SIG-M5 (cell line): ENCODE measurements around the gene PIM3.
A peak's percentile ranks its signal among the peaks of the same experiment; 100 is the strongest.

Experiments
- DNase-seq: peaks from one replicate; lab custom pipeline; 2025; lab: John Stamatoyannopoulos, UW

The PIM3 gene

GRCh38 chr22:49960159-49961004 is at the start of gene PIM3:
Gene PIM3, plus strand, starts transcription at chr22:49960772. Its CDS starts 176 bp downstream, at chr22:49960948.
- DNase-seq: peak; percentile 31

GRCh38 chr22:49911881-49912625 is 48.5 kb upstream of the PIM3 start:
- no peak for DNase-seq

- no peak for DNase-seq
Measured at GRCh38 chr22:49913026-49913425, 47.5 kb upstream of the PIM3 start.

- DNase-seq: no peak
Measured at GRCh38 chr22:49913446-49913845, 47.1 kb upstream of the PIM3 start.

DNA sequence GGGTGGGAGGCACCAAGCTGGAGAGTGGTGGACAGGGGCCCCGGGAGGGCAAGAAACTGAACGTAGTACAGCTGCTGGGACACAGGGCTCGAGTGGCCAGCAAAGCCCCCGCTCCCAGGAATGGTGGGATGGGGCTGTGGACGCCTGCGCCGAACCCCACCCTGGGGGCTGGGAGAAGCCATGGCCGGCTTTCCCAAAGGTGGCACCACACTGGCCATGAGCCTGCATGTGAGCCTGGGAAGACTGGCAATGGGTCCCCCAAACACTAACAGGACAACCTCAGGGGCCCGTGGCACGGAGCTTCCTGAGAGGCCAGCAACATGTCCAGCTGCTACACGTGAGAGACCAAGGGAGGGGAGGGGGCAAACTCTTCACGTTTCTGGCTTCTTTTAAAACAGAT is 46.3 kb upstream of the PIM3 start:
- DNase-seq: no peak

- no peak for DNase-seq
Measured at GRCh38 chr22:49915610-49916009, 45.0 kb upstream of the PIM3 start.

DNA sequence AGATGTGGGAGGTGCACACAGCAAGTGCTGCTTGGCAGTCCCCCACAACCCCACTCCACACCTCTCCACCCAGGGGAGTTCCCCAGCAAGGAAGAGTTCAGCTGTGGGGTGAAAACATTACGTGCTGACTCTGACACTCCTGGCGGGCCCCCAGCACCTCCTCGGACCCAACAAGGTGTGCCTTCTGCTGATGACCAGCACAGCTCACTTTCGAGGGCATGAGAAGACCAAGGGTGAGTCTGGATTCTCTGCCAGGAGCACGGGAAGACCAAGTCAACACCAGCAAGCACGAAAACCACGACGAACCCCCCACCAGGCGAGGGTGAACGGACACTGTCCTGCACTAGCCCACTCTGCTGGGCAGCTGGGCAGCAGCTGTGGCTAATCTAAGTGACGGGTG is 43.7 kb upstream of the PIM3 start:
- DNase-seq: no peak

DNA sequence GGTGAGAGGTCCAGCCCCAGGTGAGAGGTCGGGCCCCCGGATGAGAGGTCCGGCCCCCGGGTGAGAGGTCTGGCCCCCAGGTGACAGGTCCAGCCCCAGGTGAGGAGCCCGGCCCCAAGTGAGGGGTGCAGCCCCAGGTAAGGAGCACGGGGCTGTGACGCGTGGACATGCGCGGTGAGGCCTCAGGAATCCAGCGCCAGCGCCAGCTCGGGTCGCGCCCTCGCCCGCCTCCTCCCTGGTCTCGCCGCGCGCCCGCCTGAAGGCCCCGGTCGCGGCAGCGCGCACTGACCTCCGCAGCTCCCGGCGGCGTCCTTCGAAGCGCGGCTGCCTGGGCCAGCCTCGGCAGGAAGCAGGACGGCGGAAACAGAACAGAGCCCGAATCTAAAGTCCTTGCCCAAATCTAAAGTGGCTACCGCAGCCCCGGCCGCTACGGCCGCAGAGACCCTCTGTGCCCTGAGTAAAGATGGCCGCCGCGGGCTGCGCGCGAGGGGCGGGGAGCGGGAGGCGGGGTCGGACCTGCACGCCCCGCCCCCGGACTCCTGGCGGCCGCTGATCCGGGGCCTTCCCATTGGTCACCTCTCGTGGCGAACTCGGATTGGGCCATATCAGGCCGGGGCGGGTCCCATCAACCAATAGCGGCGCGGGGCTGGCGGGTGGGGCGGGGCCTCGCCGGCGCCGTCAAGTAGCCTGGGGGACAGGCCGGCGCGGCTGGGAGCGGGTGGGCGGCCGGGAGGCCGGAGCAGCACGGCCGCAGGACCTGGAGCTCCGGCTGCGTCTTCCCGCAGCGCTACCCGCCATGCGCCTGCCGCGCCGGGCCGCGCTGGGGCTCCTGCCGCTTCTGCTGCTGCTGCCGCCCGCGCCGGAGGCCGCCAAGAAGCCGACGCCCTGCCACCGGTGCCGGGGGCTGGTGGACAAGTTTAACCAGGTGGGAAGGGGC is 42.3 kb upstream of the PIM3 start, which contains the start of the genes ALG12 and CRELD2:
TSS of gene ALG12 (minus strand) at position 465 of the 937 bp plus-strand sequence. CDS start 4,673 bp downstream, outside the sequence.
TSS of gene CRELD2 (plus strand) at position 661 of the 937 bp plus-strand sequence. CDS start at position 797, 136 bp downstream.
- DNase-seq: peak; percentile 42

DNA sequence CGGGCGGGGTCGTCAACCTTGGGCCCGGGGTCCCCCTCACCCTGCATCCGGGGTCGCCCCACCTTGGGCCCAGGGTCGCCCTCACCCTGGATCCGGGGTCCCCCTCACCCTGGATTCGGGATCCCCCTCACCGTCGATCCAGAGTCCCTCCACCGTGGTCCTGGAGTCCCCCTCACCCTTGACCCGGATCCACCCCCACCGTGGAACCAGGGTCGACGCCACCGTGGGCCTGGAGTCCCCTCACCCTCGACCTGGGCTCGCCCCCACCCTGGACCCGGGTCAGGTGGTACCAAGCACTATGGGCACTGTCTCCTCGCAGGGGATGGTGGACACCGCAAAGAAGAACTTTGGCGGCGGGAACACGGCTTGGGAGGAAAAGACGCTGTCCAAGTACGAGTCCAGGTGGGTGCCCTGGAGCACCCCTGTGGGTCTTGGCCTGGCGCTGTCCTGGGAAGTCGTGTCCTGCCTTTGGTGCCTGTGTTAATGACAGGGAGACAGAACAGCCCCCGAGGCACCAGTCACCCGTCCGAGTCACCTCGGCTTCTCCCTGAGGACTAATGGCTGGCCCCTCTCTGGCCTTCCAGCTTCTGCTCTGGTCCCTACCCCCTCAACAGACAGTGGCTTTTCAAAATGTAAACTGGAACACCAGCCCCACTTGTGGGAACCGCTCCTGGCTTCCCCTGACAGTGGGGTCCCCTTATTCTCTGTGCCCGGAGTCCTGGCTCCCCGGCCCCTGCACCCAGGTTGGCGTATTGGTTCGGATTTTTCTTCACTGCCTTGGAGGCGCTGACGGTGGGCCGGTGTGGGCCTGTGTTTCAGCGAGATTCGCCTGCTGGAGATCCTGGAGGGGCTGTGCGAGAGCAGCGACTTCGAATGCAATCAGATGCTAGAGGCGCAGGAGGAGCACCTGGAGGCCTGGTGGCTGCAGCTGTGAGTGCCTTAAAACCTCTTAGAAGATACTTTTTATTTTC is 41.4 kb upstream of the PIM3 start:
- no peak for DNase-seq

- DNase-seq: no peak
Measured at GRCh38 chr22:49920859-49921258, 39.7 kb upstream of the PIM3 start.

DNA sequence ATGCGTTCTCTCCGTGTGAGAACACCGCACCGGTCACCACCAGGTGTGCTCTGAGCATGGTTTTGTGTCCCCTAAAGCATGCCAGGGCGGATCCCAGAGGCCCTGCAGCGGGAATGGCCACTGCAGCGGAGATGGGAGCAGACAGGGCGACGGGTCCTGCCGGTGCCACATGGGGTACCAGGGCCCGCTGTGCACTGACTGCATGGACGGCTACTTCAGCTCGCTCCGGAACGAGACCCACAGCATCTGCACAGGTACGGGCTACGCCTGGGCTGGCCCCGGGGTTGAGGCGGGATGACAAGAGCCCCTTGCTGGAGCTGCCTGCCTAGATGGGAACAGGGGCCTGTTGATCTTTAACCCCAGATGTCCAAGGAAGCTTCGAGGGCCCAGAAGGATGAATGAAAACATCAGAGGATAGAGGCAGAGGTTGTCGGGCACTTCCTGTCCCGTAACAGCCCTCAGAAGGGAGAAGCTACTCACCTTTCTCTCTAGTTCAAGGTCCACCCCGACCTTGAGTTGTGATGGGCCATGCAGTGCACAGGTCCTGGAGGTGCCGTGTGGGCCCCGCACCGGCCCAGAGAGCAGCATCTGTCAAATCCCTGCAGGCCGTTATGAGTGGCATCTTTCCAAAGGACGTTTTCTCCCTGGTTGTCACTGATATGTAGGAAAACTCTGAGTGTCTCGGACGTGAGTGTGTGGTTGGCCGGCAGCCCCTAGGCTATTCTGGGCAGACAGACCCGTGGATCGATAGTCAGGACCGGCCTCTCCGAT is 38.9 kb upstream of the PIM3 start:
- DNase-seq: no peak

DNA sequence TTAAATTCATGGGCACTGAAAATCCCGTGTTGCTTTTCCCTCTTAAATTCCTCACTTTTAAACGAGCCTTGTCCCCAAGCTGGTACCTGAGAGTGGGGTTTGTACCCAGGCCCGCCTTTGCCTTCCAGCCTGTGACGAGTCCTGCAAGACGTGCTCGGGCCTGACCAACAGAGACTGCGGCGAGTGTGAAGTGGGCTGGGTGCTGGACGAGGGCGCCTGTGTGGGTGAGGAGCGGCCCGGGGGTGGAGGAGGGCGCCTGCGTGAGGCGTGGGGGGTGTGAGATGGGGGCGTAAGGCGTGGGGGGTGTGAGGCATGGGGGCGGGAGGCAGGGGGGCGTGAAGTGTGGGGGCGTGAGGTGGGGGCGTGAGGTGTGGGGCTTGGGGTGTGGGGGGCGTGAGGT is 38.1 kb upstream of the PIM3 start:
- no peak for DNase-seq

GRCh38 chr22:49922926-49923325 is 37.6 kb upstream of the PIM3 start:
- DNase-seq: no peak

DNA sequence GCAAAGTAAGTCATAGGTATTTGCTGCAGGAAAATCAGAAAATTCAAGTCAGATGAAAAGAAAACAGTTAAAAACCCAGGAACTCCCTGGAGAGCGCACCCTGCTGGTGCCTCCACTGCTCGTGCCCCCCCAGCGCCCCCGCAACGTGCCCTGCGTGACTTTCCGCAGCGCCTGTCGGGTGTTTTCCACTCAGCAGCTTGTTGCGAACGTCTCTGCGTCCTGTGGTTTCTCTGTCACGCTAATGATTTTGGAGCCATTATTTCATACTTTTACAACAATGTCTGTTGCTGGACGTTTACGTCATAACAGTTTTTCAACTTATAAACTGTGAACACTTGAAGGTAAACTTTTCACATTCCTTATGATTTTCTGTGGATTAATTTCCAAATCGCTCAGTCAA is 37.1 kb upstream of the PIM3 start:
- no peak for DNase-seq

GRCh38 chr22:49924113-49924833 is 36.3 kb upstream of the PIM3 start:
- no peak for DNase-seq

GRCh38 chr22:49925525-49926128 is 34.9 kb upstream of the PIM3 start:
- no peak for DNase-seq

DNA sequence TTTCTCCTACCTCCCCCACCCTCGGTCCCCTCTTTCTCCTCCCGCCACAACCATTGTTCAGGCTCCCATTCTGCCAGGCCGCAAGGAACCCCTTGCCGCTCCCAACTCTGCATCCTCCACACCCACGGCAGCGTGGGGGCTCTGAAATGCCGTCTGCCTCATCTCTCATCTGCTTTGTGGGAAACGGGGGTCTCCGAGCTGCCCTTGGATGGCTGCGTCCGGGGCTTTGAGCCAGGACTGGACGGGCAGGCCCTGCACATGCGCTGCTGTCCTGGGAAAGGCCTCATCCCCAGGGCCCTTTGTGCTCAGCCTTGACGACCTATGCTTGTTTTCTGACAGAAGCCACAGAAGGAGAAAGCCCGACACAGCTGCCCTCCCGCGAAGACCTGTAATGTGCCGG is 33.7 kb upstream of the PIM3 start:
- no peak for DNase-seq

DNA sequence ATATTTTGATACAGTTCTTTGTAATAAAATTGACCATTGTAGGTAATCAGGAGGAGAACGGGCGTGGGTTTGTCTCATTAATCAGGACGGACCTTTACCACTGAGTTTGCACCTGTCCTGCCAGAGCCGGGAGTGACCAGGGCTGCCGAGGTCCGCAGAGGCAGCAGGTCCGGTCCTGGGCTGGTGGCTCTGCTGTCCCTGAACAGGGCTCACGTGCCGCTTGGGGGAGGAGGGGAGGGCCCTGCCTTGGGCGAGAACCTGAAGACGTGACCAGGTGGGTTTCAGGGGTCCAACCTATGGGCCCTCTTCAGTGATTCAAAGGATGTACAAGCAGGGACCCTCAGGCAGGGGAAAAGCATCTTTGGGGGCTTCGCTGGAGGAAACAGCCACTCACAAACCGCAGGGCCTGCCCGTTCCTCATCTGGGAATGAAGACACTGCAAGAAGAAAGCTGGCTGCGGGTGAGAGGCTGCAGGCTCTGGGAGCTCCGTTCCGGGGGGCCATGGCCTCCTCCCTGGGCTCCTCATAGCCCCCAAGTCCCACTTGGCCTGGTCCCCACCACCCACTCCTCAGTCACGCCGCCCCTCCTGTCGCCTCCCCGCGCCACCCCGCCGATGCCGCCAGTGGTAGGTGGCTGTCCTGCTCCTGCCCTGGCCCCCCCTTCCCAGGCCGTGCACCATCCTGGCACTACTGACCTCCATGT is 32.9 kb upstream of the PIM3 start:
- DNase-seq: no peak
